Germinal center (tissue), 1 donor: ENCODE data around the gene CACHD1.

Experiments used
- DNase-seq: peaks from one replicate; pipeline ENCODE4 v3.0.0; 2012; ENCODE audit warnings: mixed read lengths, low spot score

CACHD1 gene

GRCh38 chr1:64473367-64473766 is 3.4 kb downstream of the CACHD1 start:
- no peak for DNase-seq

DNA sequence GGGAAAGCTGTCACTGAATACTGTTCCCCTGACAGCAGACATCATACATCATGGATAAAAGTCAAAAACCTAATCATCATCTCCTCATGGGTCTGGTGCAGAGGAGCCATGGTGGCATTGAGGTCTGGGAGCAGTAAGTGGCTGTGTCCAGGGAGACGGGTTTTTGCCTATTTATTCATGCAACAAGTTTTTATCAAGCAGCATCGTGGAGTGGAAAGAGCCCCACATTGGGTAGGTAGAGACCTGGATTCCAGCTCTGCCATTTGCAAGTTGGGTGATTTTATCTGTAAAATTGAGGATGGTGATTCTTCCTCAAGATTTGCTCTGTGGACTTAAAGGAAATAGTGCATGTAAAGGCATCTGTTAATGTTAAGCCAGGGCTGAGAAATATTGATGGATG is 4.2 kb downstream of the CACHD1 start:
- no peak for DNase-seq

- DNase-seq, result no peak
These were observed 4.9 kb downstream of the CACHD1 start for GRCh38 chr1:64474665-64475439.

DNA sequence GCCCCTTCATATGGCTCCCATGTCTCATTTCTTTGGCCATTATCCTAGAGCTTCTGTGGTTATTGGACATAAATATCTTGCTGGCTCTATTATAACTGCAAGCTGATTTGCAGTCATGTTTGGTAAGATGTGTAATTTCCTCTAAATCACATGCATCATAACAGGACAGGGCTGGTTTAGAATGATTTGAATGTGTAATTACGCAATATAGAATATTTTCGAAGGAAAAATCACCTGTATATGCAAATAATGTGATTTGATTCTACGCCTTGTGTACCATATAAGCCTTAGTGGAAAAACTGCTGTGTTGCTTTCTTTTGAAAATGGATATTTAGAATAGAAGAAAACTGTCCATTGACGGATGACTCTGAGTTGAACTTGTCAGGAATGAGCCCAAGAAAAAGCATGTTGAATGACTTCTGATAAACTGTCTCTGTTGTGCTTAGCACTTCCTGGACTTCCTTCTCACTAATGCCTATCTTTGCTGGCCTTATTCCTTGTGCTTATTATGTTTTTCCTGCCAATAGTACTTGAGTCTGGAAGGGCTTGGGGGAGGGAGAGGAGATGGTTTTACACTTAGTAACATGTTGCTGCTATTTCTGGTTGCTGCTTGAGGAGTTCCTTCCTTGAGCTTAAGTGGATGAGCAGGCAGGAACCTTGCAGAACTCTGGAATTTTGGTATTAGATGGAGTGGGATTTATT is 6.5 kb downstream of the CACHD1 start:
- no peak for DNase-seq

DNA sequence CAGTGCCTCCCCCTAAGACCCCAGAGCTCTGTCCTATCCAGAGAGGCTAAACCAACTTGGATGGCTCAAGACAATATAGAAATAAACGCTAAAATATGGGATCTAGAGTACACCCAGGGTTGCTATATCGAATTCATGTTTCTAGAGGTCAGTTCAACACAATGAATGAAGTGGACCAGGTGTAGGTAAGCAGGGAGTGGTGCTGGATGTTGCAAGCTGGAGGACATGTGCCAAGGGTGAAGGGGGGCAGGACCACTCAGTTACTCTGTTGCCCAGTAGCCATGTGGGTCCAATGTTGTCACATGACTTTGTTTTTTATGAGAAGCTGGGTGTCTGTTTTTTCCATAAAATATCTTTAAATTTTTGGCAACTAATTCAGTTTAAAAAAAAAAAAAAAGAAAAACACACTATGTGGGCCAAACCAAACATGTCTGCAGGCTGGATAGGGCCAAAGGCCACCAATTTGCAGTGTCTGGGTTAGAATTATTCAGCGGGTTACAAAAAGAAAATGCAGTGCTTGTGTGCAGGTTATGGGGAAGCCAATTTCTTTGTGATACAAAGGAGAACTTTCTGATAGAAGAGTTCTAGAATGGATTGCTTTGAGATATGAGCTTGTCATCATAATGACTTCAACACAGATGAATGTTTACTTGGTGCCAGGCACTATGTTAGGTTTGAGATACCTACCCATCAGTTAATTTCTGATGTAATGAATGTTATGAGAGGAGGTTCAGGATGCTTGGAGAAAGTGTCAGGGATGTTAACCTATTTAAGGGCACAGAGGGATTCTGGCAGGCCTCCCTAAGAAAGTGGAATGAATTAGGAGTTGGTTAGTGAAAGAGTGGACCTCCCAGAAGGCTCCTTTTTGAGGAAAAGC is 8.9 kb downstream of the CACHD1 start:
- DNase-seq, result no peak

- no peak for DNase-seq
These were observed 9.9 kb downstream of the CACHD1 start for GRCh38 chr1:64479874-64480273.

- DNase-seq, result no peak
These were observed 11.3 kb downstream of the CACHD1 start for GRCh38 chr1:64480999-64481772.

DNA sequence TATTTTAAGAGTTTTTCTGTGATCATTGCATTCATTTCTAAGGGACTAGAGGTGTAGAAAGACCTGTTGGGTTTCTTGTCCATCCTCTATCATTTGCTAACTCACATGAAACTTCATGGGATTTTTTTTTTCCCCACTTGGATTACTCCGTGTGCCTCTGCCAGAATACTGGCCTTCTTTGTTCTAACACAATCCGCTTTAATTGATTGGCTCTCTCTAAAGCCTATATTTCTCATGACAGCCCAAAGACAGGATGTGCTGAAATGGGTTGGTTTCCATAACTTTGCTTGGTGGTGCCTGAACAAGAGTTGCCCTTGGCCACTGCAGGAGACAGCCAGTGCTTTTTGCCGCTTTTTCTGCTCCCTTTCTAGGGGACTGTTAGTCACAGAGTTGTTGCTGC is 12.2 kb downstream of the CACHD1 start:
- DNase-seq, result no peak

- no peak for DNase-seq
These were observed 12.8 kb downstream of the CACHD1 start for GRCh38 chr1:64482720-64483119.

GRCh38 chr1:64483731-64484414 is 13.9 kb downstream of the CACHD1 start:
- no peak for DNase-seq

DNA sequence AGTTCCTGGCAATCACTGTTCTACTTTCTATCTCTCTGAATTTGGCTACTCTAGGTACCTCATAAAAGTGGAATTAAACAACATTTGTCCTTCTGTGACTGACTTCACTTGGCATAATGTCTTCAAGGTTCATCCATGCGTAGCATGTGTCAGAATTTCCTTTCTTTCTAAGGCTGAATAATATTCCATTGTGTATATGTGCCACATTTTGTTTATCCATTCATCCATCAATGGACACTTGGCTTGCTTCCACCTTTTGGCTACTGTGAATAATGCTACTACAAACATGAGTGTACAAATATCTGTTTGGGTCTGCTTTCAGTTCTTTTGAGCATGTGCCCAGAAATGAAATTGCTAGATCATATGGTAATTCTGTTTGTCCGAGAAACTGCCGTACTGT is 14.7 kb downstream of the CACHD1 start:
- DNase-seq, result no peak

DNA sequence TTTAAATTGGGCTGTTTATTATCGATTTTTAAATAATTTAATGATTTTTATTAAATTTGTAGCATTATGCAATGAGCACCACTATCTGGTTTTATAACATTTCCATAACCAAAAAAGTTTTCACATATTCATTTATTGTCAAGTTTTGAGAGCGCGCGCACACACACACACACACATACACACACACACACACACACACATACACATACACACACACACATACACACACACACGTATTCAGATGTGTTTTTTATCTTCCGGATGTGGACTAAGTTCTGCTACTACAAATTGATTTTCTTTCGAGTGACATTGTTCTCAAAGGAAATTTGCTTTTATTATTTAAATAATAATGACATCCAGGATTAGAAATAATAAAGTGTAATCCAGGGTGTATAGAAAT is 16.3 kb downstream of the CACHD1 start:
- no peak for DNase-seq

DNA sequence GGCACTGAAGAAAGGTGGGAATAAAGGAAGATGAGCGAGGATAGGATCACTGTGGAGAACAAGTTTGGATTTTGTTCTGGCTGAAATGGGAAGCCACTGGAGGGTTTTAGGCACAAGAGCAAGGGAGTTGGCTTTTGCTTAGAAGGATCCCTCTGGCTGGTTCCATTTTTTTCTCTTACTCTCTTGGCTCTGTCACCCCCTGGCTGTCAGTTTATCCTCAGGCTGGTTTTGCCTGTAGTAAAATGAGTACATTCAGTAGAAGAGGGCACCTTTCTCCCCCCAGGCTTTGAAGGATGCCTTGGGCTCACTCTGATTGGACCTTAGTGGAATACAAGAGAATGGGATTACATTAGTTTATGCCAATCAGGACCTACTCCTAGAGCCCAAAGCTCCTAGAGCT is 17.1 kb downstream of the CACHD1 start:
- no peak for DNase-seq

DNA sequence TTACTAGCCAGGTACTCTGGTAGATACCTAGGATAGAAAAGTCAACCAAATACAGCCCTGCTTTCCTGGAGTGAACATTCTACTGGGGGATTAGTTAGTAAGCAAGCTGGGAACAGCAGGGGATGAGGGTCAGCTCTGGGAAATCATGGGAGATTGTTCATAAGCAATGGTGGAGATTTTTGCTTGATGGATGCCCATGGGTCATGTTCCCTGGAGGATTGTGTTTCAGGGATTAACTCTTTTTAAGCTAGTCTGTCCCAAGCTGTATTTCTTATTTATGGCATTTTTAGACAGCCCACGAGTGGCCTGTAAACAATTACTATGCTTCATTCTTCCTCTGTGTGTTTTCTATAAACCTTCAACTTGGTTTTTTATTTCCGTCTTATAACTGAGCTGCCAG is 18.9 kb downstream of the CACHD1 start:
- DNase-seq, result no peak

GRCh38 chr1:64489707-64490106 is 19.8 kb downstream of the CACHD1 start:
- no peak for DNase-seq

DNA sequence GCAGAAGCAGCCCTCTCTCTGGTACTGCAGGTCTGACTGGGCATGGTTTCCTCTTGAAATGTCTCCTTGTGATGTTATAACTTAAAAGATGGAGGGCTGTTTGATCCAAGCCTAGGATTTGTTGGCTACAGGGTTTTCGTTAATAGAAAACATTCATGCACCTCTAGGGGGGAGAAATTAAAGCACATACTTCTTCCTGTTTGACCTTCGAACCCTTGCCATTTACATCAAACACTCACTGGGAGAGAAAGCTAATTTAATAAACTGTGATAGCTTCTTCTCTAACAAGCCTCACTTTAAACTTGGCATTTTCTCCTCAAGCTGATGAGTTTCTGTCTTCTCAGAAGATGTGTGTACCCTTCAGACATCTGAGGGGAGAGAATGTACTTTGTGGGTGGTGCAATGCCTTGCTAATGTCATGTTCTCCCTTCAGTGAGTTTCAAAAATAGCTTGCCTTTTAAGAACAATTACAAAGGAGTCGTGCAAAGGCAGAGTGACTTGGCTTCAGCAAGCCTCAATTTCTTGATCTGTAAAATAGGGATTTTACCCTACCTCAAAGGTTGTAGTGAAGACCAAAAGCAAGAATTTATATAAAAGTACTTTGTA is 20.4 kb downstream of the CACHD1 start:
- no peak for DNase-seq

DNA sequence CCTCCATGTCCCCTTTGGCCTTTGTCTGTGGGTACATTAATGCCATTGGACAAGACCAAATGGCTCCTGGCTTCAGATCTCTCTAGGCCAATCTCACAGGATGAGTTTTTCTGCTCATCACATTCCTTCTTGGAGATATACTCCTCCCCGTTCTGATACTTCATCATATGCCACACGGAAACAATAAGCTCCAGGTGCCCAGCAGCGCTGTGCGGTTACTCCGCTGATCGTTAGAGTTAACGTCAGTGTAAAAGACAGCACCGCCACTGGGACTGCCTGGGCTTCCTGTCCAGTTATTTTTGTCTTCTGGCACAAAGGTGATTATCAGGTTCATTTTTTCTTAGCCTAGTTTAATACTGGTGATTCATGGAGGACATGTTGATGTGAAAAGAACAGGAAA is 22.5 kb downstream of the CACHD1 start:
- DNase-seq, result no peak

- DNase-seq, result no peak
These were observed 23.9 kb downstream of the CACHD1 start for GRCh38 chr1:64493831-64494230.

DNA sequence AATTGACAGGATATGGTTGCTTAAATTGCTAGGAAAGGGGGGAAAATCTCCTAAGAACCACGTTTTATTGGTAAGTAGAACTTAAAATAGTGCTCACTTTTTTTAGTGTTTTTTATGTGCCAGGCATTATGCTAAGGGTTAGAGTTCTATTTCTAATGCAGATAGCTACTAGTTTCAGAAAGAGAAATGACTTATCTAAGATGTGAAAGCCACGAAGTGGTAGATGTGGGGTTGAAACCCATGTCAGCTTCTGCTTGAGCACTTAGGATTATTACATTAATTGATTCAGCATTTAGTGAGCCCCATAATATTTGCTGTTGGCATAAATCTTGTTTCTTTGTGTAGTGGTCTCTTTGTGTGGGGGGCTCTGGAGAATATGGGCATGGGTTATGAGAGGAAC is 24.7 kb downstream of the CACHD1 start:
- DNase-seq, result no peak

DNA sequence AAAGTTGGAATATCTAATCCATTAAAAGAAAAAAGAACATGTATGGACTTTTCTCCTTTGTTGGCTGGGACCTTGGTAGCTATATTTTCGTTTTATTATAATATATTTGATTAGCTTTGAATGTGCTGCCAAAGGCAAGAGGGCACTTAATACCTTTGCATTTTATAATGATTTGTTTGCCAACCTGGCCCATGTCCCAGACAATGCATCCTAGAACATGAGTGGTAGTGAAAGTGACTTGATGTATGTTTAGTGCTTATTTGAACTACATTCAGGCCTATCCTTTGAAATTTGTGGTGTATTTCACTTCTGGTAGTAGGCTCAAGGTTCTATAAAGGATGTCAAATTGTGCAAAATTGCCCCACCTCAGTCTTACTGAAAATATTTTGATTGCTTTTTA is 25.9 kb downstream of the CACHD1 start:
- DNase-seq, result no peak

GRCh38 chr1:64496606-64497005 is 26.7 kb downstream of the CACHD1 start:
- DNase-seq, result no peak
